NB4 (cell line): Measurements from ENCODE around the gene KCTD12.

Source experiments
- DNase-seq: peaks from one replicate; pipeline ENCODE4 v3.0.0; 2010; ENCODE audit warnings: low read depth
- H3K4me3 ChIP-seq: one replicate; pipeline ENCODE4 v1.5.1; 2011; ENCODE audit warnings: mild to moderate bottlenecking, low read depth, low read length, moderate library complexity
- CTCF ChIP-seq: IDR thresholded peaks from one replicate; pipeline ENCODE4 v1.5.1; 2012; ENCODE audit warnings: low read depth, low read length
- MYC ChIP-seq: IDR thresholded peaks from 2 replicates; pipeline ENCODE4 v1.6.1; 2011; ENCODE audit warnings: low read depth, low read length
- POLR2A ChIP-seq: IDR thresholded peaks from 2 replicates; pipeline ENCODE4 v1.6.1; 2011; ENCODE audit warnings: mild to moderate bottlenecking; ENCODE audit not compliant: insufficient read length; ENCODE audit errors: extremely low read depth
- TF ChIP-seq, protein P1 (sequence below): IDR thresholded peaks from 2 replicates; pipeline ENCODE4 v1.6.1; 2011; ENCODE audit warnings: low read depth, low read length

The KCTD12 gene

DNA sequence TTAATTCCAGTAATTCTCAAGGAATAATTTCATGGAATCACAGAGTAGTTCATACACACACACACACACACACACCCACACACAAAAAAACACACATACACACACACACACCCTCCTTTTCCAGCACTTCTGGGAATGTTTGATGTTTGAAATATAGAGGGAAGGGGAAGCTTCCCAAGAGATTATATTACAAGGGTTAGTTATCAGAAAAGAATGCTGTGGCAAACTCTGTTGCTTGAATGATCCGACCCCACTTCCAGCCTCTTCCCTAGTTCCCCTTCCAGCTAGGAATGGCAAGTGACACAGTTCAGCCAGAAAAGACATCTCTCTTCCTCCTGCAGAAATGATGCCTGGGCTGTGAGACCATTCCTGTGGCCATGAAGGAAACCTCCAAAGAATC, 49.9 kb downstream of the KCTD12 start:
- no peak for DNase-seq
- TF ChIP-seq MYC, result no peak
- H3K4me3 ChIP-seq, result no peak overlapping the region

DNA sequence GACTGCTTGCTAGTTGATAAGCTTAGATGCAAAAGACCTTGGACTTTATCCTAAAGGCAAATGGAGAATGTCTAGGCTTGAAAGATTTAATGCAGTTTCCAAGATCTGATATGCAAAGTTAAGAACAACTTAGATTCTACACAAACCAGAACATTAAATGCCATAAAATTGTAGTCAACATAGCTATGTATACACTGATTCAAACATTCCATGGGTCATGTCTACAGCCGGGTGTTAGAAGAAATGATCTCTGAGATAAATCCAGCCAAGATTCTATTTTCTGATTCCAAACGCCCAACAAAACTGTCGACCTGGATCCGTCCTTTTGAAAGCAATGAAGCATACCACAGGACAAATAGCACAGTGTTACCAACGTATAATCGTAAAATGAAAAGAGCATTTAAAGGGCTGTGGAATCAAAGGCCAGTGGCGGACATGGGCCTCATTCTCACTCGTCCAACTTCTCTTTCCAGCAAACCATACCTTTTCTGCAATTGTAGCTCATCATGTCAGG, 52.7 kb downstream of the KCTD12 start:
- DNase-seq, result no peak
- TF ChIP-seq MYC (no peak), POLR2A (no peak), CTCF (no peak)
- TF ChIP-seq, protein P1, sequence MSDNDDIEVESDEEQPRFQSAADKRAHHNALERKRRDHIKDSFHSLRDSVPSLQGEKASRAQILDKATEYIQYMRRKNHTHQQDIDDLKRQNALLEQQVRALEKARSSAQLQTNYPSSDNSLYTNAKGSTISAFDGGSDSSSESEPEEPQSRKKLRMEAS, result no peak
- no peak overlapping the region for H3K4me3 ChIP-seq

- TF ChIP-seq, protein P1, result no peak
- TF ChIP-seq CTCF (no peak), POLR2A (no peak), MYC (no peak)
- no peak for DNase-seq
- H3K4me3 ChIP-seq, result no peak overlapping the region
Observed at GRCh38 chr13:76832258-76832988, 53.8 kb downstream of the KCTD12 start.

DNA sequence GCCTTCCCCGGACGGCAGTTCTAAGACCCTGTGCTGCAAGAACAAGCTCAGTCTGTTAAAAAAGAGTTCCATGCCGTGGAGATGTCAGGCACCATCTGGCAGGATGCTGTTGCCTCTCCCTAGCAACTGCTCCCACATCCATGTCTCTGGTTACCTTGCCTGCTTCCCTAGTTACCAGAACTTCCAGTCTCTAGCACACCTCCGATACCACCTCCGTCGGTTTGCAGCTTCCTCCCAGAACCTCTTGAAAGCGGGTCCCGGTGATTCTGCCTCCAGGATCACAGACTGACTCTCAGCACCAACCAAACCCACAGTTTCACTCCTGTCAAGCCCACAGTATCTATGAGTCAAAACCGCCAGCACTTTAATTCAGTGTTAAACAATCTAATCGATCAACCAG, 55.4 kb downstream of the KCTD12 start:
- no peak overlapping the region for H3K4me3 ChIP-seq
- DNase-seq, result no peak
- TF ChIP-seq CTCF (no peak), MYC (no peak), POLR2A (no peak)
- TF ChIP-seq, protein P1, result no peak
